Natural killer cell treated with Interleukin-12 subunit alpha and Interleukin-12 subunit beta and Interleukin-15 and Interleukin-18, amount 100 ng/mL, for 72 hours (primary cell): Measurements from ENCODE around the gene SOCS3. TPM values are rescaled to one million over a fixed set of nuclear protein-coding genes. Genes with fewer than 3 reads are reported as not detected.
"Not testable (repeated sequence)": the region's sequence is repeated elsewhere in the genome, so short reads cannot be mapped to it uniquely, and the experiment has no call there.

Experiments
- ATAC-seq, 2 donors: fragments of 150-1000 bp; cut with Tn5 transposase in 1 of 2; sonication (Bioruptor Pico), chemical (Tn5 transposase) in 1 of 2; 2 replicates each; pipeline ENCODE4 v1.10.0; 2021
- DNase-seq: peaks from one replicate; pipeline ENCODE4 v3.0.0; 2022; ENCODE audit warnings: low spot score
- H3K27ac Mint-ChIP-seq, 2 donors: 1 replicate in 1 of 2; 2 replicates in 1 of 2; pipeline ENCODE4 v1.8.0; 2022; ENCODE audit warnings: mixed read lengths in 2 of 2, mild to moderate bottlenecking in 1 of 2, moderate library complexity in 1 of 2
- H3K27me3 Mint-ChIP-seq, 2 donors: 1 replicate in 1 of 2; 2 replicates in 1 of 2; pipeline ENCODE4 v1.8.0; 2022; ENCODE audit warnings: mixed read lengths in 2 of 2
- H3K36me3 Mint-ChIP-seq: one replicate; pipeline ENCODE4 v1.8.0; 2022; ENCODE audit warnings: mixed read lengths
- H3K4me1 Mint-ChIP-seq, 2 donors: 1 replicate in 1 of 2; 2 replicates in 1 of 2; pipeline ENCODE4 v1.8.0; 2022; ENCODE audit warnings: low read depth in 2 of 2, mixed read lengths in 2 of 2, mild to moderate bottlenecking in 1 of 2
- H3K4me3 Mint-ChIP-seq: one replicate; pipeline ENCODE4 v1.8.0; 2022; ENCODE audit warnings: mixed read lengths
- H3K9me3 Mint-ChIP-seq: 2 replicates; pipeline ENCODE4 v1.8.0; 2022; ENCODE audit warnings: mixed read lengths
- total RNA-seq, 2 donors: library from RNA; stranded (reverse); gene quantifications; one replicate each; pipeline ENCODE4 v1.2.3, GENCODE V29; 2022

The SOCS3 gene
- total RNA-seq, 2 donors from 2014 or later, result 110 to 156 TPM

DNA sequence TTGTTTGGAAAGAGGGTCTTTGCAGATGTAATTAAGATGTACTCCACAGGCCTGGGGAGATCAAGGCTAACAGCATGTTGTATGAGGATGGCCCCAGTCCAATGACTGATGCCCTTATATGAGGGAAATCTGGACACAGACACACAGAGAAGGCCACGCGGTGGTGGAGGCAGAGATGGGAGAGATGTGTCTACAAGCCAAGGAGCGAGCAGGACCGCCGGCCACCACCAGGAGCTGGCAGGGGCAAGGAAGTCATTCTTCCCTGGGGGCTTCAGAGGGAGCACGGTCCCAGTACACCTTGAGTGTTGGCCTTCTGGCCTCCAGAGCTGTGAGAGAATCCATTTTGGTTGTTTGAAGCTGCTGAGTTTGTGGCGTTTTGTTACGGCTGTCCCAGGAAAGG lies 14.7 kb downstream of the SOCS3 start:
- peak; percentile 42 for DNase-seq
- peak overlapping the region in 1 of 2 donors; percentile 18 for H3K27ac Mint-ChIP-seq
- no peak overlapping the region for H3K4me3 Mint-ChIP-seq
- no peaks in the 10 kb centered on the region for H3K36me3 Mint-ChIP-seq
- no peaks in the 10 kb centered on the region for H3K9me3 Mint-ChIP-seq
- no peaks in the 10 kb centered on the region for H3K27me3 Mint-ChIP-seq
- H3K4me1 Mint-ChIP-seq, result peaks cover 44 to 48% of the 10 kb centered on the region in 2 donors
- ATAC-seq, result no peak

DNA sequence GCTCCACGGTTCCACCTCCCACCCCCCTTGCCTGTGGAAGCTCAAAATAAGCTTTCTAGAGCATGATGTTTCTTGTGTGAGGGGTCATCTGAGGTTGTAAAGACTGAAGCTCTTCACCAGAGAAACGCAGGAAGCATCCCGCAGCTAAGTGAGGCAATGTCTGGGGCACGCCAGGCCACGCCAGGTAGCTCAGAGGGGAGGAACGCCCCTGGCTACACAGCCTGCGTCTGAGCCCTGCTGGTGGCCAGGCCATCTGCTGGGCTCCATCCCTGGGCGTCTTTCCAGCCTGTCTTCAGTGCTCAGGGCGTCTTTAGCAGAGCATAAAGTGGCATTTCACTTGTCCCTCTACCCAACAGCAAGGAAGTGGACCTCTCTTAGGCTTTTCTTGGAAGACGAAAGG lies 15.2 kb downstream of the SOCS3 start:
- H3K4me3 Mint-ChIP-seq, result no peak overlapping the region
- ATAC-seq (no peak), DNase-seq (peak; percentile 37)
- peak overlapping the region in 1 of 2 donors; percentile 18 for H3K27ac Mint-ChIP-seq
- H3K4me1 Mint-ChIP-seq, result peaks cover 40 to 46% of the 10 kb centered on the region in 2 donors
- H3K36me3 Mint-ChIP-seq, result no peaks in the 10 kb centered on the region
- H3K27me3 Mint-ChIP-seq, result no peaks in the 10 kb centered on the region
- H3K9me3 Mint-ChIP-seq, result no peaks in the 10 kb centered on the region

DNA sequence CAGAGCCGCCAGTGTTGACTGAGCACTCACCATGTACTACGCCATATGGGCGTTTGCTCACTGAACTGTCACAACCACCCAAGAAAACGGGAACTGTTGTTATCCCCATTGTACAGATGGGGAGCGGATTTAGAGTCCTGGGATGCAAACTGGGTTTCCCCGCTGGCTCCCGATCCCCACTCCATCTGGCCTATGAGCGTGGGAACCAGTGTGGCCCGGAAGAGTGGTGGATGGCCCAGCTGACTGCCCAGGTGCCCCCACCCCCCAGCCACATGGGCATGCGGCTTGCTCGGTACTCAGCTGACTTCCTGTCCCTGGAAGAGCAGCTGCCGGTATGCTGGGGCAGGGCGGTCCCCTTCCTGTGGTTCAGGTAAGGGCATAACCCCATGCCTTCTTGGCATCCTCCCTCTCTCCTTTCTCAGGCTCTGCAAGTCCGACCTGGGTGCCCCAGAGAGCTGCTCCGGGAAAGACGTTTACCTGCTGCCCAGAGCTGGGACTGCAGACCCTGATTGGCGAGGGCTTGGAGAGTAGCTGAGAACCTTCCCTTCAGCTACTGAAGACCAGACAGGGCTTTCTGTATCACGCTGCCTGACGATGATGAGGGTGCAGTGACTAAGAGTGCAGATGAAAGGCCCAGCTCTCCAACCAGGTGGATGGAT lies 16.2 kb downstream of the SOCS3 start:
- Mint-ChIP-seq H3K36me3 (no peaks in the 10 kb centered on the region), H3K4me1 (peaks cover 36 to 48% of the 10 kb centered on the region in 2 donors), H3K4me3 (peak overlapping the region; percentile 57), H3K27ac (peak overlapping the region; percentile 68 to 88), H3K9me3 (no peaks in the 10 kb centered on the region), H3K27me3 (no peaks in the 10 kb centered on the region)
- ATAC-seq (peak; percentile 46 to 75), DNase-seq (peak; percentile 69)

DNA sequence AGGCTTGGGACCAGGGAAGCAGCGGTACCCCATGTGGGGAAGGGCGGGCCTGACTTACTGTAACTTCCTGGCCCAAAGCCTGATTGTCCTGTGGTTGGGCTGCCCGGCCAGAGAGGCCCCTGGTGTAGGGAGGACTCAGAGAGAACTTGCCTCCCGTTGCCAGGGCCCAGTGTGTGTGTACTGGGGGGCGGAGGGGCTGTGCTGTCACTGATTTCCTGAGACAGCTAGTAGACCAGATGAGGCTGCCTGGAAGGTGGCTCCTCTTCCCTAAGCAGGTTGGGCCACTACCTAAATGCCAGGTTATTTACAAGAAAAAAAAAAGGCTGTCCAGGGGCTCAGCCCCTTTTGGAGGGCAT lies 16.7 kb downstream of the SOCS3 start:
- Mint-ChIP-seq H3K27ac (peak overlapping the region; percentile 68 to 88), H3K9me3 (no peaks in the 10 kb centered on the region), H3K27me3 (no peaks in the 10 kb centered on the region), H3K36me3 (no peaks in the 10 kb centered on the region), H3K4me1 (peaks cover 32 to 49% of the 10 kb centered on the region in 2 donors), H3K4me3 (peak overlapping the region; percentile 57)
- ATAC-seq, result peak; percentile 25 to 40
- peak; percentile 59 for DNase-seq

DNA sequence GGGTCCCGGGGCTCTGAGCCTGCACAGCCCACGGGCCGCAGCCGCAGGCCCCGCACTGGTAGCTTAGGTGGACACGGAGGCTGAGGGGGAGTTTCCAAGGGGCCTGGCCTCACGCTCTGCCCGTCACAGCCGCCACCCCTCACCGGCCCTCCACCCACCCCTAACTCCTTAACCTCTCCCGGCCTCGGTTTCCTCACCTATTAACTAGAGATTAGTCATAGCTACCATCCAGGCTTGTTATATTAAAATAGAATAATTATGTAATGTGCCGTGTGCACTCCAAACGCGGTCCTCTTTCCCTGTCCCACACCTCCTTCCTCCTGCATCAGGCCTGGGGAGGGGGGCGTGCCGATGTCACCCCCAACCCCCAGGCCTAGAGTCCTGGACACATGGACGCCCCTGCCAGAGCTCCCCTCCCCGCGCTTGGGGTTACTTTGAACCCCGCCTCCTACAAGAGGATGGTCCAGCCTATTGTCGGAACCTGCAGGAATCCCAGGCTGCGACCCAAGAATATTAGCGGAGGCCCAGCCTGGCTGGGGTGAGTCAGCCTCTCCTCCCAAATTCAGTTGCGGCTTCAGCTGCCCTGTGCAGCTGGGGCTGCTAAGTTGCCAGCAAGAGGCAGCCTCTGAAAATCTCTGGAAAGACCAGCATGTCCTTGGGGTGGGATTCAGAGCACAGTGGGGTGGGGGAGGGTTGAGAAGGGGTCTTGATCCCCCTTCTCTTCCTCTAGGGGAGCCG lies 17.3 kb downstream of the SOCS3 start:
- peaks cover 31 to 46% of the 10 kb centered on the region in 2 donors for H3K4me1 Mint-ChIP-seq
- H3K36me3 Mint-ChIP-seq, result no peaks in the 10 kb centered on the region
- peak in 1 of 2 donors; percentile 17 for ATAC-seq
- peak; percentile 62 for DNase-seq
- H3K27me3 Mint-ChIP-seq, result no peaks in the 10 kb centered on the region
- H3K27ac Mint-ChIP-seq, result peak overlapping the region; percentile 68 to 88
- H3K9me3 Mint-ChIP-seq, result no peaks in the 10 kb centered on the region
- peak overlapping the region; percentile 57 for H3K4me3 Mint-ChIP-seq

DNA sequence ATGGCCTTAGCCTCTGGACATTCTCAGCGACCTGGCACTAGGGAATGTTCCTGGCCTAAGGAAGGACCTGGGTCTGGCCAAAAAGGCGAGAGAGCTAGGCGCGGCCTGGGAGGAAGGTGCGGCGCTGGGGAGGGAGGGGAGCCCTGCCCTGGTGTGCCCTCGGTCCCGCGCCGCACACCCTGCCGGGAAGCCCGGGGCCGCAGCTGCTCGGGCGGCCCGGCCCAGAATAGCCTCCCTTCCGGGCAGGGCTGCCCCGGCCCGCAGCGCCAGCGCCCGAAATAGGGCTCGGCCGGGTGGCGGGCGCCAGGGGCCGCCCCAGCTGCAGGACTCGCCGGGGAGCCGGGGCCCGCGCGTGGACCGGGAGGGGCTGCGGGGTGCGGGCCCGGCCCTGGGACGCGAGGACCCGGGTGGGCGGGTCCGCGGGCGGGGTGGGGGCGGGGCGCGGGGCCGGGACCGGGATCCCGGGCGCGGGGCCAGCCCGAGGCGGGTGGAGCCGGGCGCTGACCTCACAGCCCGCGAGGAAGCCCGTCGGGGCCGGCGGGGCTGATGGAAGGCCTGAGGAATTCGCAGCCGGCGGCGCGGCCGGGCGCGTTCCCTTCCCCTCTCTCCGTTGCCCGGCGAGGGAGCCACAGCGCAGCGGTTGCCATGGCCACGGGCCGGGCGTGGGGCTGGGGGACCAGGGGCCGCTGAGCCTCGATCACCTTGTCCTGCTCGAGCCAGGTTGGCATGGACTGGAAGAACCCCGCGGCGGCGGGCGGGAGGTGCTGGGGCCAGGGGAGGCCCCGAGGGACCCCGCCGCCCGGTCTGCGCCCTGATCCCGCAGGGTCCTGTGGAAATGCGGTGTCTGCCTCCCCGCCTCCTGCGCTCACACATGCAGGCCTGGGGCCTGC lies 18.1 kb downstream of the SOCS3 start:
- Mint-ChIP-seq H3K9me3 (no peaks in the 10 kb centered on the region), H3K4me1 (peaks cover 27 to 48% of the 10 kb centered on the region in 2 donors), H3K27me3 (no peaks in the 10 kb centered on the region), H3K27ac (peak overlapping the region in 1 of 2 donors; percentile 64), H3K4me3 (peak overlapping the region; percentile 34), H3K36me3 (no peaks in the 10 kb centered on the region)
- DNase-seq (peak; percentile 69), ATAC-seq (peak; percentile 71 to 82)

DNA sequence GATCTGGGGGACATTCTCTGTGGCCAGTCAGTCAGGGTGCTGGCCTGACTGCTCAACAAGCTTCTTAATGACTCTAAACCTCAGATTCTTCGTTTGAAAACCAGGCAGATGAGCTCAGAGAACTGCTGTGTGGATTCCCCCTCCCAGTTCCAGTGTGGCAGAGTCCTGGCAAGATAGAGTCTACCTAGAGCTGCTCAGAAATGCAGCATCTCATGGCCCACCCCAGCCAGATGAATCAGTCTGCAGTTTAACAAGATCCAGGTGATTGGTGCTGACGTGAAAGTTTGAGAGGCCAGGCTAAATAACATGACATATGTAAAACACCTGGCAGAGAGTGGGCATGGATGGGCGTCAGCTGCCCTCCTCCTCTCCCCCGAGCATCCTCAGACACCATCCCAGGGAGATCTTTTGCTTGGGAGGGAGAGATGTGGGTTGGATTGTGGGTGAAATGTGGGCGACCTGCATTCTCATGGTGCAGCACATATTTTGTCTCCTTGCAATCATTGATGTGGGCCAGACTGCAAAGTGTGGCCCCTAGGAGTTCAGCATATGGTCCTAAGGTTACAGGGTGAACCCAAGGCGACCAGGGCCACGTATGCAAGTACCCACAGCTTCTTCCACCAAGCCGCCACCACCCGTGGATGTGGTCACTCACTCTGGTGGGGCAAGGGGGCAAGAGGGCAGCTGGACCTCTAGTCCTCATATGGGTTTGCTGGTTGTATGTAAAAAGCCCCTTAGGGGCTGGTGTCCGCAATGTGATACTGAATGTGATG lies 19.5 kb downstream of the SOCS3 start:
- peaks cover 26 to 44% of the 10 kb centered on the region in 2 donors for H3K4me1 Mint-ChIP-seq
- peak overlapping the region; percentile 66 for H3K4me3 Mint-ChIP-seq

DNA sequence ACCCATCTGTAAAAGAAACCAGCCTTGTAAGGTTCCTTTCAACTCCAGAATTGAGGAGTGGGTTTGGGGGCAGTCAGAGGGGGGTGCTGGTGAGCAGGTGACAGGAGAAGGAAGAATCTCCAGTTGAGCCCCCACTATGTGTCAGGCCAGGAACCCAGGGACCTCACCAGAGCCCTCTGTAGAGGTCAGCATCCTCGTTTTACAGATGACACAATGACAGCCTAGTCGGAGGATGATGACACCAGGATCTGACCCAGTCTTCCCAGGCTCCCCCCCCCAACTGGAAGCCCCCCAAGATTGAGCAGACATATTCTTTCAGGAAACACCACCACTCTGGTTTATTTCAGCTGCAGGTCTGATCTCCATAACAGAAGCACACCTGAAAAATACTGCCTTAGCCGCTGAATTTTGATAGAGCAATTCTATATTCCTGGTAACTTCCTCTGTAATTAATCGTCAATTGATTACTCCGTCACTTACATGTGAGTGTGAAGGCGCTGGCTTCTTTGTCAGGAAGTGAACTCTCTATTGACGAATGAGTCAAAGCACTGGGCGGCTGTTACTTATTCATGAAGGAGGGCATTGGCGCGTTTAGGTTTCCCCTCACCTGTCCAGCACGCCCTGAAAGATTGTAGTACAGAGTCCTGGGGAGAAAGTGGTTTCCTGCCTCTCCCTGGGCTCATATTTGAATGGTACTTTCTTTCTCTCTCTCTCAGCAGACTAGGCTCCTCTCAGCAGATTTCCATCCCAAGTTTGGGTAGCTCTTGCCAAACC lies 21.2 kb downstream of the SOCS3 start:
- peak overlapping the region in 1 of 2 donors; percentile 69 for H3K27ac Mint-ChIP-seq
- H3K27me3 Mint-ChIP-seq, result peaks cover 0 to 2% of the 10 kb centered on the region in 2 donors
- H3K36me3 Mint-ChIP-seq, result no peaks in the 10 kb centered on the region
- no peak overlapping the region for H3K4me3 Mint-ChIP-seq
- peak; percentile 10 for DNase-seq
- H3K9me3 Mint-ChIP-seq, result no peaks in the 10 kb centered on the region
- peaks cover 16 to 38% of the 10 kb centered on the region in 2 donors for H3K4me1 Mint-ChIP-seq
- no peak for ATAC-seq

More for the DNA sequence above, 19.5 kb downstream of the SOCS3 start:
- Mint-ChIP-seq H3K9me3 (no peaks in the 10 kb centered on the region), H3K27ac (peak overlapping the region in 1 of 2 donors; percentile 64), H3K36me3 (no peaks in the 10 kb centered on the region), H3K27me3 (no peaks in the 10 kb centered on the region)
- DNase-seq, result peak; percentile 1
- no peak for ATAC-seq

DNA sequence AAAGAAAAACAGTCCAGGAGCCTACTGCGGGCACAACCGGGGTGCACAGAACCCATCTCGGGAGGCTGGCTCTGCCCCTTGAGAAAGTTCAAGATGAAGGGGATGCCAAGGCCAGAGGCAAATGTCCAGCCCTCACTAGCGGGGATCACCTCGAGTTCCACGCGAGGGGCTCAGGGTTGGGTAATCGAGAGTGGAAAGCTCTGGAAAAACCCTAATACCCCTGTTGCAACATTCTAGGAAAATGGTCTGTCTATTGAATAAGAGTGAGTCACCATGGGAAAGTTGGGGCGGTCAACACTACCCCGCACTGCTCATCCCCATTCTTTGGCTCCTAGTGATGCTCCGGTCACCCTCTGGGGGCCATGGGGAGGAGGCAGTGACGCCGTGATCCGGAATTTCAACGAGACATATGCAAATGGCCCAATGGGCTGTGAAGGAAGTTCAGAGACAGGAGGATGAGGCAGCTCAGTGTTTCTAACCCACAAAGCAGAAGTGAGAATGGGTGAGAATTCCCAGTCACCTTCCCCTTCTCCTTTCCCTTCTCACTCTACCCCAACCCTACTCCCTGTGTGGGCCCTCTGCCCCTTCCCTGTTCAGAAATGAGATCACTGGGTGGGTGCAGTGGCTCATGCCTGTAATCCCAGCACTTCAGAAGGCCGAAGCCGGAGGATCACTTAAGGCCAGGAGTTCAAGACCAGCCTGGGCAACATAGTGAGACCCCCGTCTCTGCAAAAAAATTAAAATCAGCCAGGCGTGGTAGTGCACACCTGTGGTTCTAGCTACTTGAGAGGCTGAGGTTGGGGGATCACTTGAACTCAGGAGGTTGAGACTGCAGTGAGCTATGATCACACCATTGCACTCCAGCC lies 22.4 kb downstream of the SOCS3 start:
- H3K4me1 Mint-ChIP-seq, result peaks cover 19 to 34% of the 10 kb centered on the region in 2 donors
- peak overlapping the region in 1 of 2 donors; percentile 81 for H3K27ac Mint-ChIP-seq
- peak in 1 of 2 donors; percentile 62 for ATAC-seq
- peak; percentile 62 for DNase-seq
- H3K27me3 Mint-ChIP-seq, result peaks cover 0 to 2% of the 10 kb centered on the region in 2 donors
- peak overlapping the region; percentile 25 for H3K4me3 Mint-ChIP-seq
- no peaks in the 10 kb centered on the region for H3K9me3 Mint-ChIP-seq
- no peaks in the 10 kb centered on the region for H3K36me3 Mint-ChIP-seq

DNA sequence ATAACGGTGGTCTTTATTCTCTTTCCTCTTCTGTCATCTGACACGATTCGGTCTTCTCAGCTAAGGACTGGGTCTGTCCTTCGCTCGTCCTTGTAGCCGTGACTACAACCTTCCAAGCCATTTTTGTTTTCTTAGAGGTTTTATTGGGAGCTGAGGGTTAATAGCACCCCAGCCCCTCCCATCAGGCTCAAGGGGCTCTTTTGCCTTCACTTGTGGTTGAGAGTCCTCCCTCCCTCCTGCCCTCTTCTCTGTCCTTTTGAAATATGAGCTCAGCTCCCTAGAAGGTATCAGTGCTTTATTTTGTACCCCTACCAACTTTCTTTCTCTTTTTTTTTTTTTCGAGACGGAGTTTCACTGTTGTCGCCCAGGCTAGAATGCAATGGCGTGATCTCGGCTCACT lies 24.7 kb downstream of the SOCS3 start:
- H3K9me3 Mint-ChIP-seq, result no peaks in the 10 kb centered on the region
- H3K27me3 Mint-ChIP-seq, result peaks cover 0 to 2% of the 10 kb centered on the region in 2 donors
- ATAC-seq (no peak), DNase-seq (peak; percentile 31)
- no peak overlapping the region for H3K4me3 Mint-ChIP-seq
- H3K36me3 Mint-ChIP-seq, result no peaks in the 10 kb centered on the region
- H3K27ac Mint-ChIP-seq, result peak overlapping the region in 1 of 2 donors; percentile 74
- H3K4me1 Mint-ChIP-seq, result peaks cover 15 to 37% of the 10 kb centered on the region in 2 donors

DNA sequence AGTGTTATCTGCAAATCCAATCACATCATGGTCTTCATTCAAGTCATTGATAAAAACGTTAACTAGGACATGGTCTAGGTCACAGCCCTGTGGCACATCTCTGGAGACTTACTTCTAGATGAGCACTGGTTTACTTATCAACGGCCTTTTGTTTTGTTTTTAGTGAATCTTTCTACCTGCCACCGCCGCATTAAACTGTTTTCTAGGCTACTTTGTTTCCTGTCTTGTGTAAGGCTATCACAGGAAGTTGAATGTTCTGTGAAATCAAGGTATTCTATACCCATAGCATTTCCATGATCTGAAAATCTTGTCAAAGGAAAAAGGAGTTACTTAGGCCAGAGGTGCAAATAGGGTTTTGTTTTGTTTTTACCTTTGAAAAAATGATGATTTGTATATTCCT lies 26.9 kb downstream of the SOCS3 start:
- peaks cover 25 to 37% of the 10 kb centered on the region in 2 donors for H3K4me1 Mint-ChIP-seq
- no peaks in the 10 kb centered on the region for H3K9me3 Mint-ChIP-seq
- peak overlapping the region; percentile 52 for H3K4me3 Mint-ChIP-seq
- ATAC-seq (no peak), DNase-seq (no peak)
- H3K27me3 Mint-ChIP-seq, result peaks cover 0 to 2% of the 10 kb centered on the region in 2 donors
- H3K36me3 Mint-ChIP-seq, result no peaks in the 10 kb centered on the region
- H3K27ac Mint-ChIP-seq, result peak overlapping the region; percentile 55 to 78

DNA sequence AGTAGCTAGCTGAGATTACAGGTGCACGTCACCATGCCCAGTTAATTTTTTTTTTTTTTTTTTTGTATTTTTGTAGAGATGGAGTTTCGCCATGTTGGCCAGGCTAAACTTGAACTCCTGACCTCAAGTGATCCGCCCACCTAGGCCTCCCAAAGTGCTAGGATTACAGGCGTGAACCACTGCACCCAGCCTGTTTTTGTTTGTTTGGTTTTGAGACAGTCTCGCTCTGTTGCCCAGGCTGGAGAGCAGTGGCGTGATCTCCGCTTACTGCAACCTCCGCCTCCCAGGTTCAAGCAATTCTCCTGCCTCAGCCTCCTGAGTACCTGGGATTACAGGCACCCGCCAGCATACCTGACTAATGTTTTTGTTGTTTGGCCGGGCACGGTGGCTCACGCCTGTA lies 28.5 kb downstream of the SOCS3 start:
- not testable (repeated sequence) for H3K9me3 Mint-ChIP-seq, H3K27me3 Mint-ChIP-seq, ATAC-seq, H3K36me3 Mint-ChIP-seq, DNase-seq, H3K4me3 Mint-ChIP-seq
- Mint-ChIP-seq H3K4me1 (peaks cover 25 to 30% of the 10 kb centered on the region in 2 donors), H3K27ac (peak overlapping the region in 1 of 2 donors; percentile 70)
